Measurements from ENCODE around the gene KRTAP12-3.
"Not testable (repeated sequence)": the region's sequence is repeated elsewhere in the genome, so short reads cannot be mapped to it uniquely, and the experiment has no call there.

Gene KRTAP12-3

GRCh38 chr21:44657635-44658540, at the start of gene KRTAP12-3:
Gene KRTAP12-3, plus strand, starts transcription at chr21:44657932. Its CDS starts 48 bp downstream, at chr21:44657980.
- DNase-seq = no peak

GRCh38 chr21:44609193-44609592, 48.5 kb upstream of the KRTAP12-3 start:
- DNase-seq = no peak

- not testable (repeated sequence) for DNase-seq
These were observed 47.4 kb upstream of the KRTAP12-3 start for GRCh38 chr21:44610157-44610843.

GRCh38 chr21:44611551-44611950, 46.2 kb upstream of the KRTAP12-3 start:
- DNase-seq = no peak

GRCh38 chr21:44612029-44612486, 45.7 kb upstream of the KRTAP12-3 start, which contains the start of gene KRTAP10-8:
Gene KRTAP10-8, plus strand, starts transcription at chr21:44612079. Its CDS starts 22 bp downstream, at chr21:44612101.
- DNase-seq = no peak

- DNase-seq = no peak
These were observed 45.0 kb upstream of the KRTAP12-3 start for GRCh38 chr21:44612669-44613229.

GRCh38 chr21:44613386-44614155, 44.2 kb upstream of the KRTAP12-3 start:
- no peak for DNase-seq

GRCh38 chr21:44614161-44614631, 43.5 kb upstream of the KRTAP12-3 start:
- no peak for DNase-seq

GRCh38 chr21:44614961-44615391, 42.8 kb upstream of the KRTAP12-3 start:
- DNase-seq = no peak

GRCh38 chr21:44615466-44615865, 42.3 kb upstream of the KRTAP12-3 start:
- no peak for DNase-seq

GRCh38 chr21:44615911-44616590, 41.7 kb upstream of the KRTAP12-3 start:
- DNase-seq = no peak

GRCh38 chr21:44616591-44616926, 41.2 kb upstream of the KRTAP12-3 start:
- DNase-seq = no peak

GRCh38 chr21:44617071-44617501, 40.6 kb upstream of the KRTAP12-3 start:
- no peak for DNase-seq

- DNase-seq = no peak
These were observed 39.2 kb upstream of the KRTAP12-3 start for GRCh38 chr21:44618504-44618903.

GRCh38 chr21:44618909-44619308, 38.8 kb upstream of the KRTAP12-3 start:
- no peak for DNase-seq

- no peak for DNase-seq
These were observed 37.8 kb upstream of the KRTAP12-3 start for GRCh38 chr21:44619886-44620285.

GRCh38 chr21:44623575-44623974, 34.2 kb upstream of the KRTAP12-3 start:
- no peak for DNase-seq

GRCh38 chr21:44625756-44626155, 32.0 kb upstream of the KRTAP12-3 start:
- DNase-seq = no peak

GRCh38 chr21:44626262-44626661, 31.5 kb upstream of the KRTAP12-3 start:
- DNase-seq = no peak

- no peak for DNase-seq
These were observed 31.0 kb upstream of the KRTAP12-3 start, which contains the start of gene KRTAP10-9 for GRCh38 chr21:44626673-44627143. Gene KRTAP10-9, plus strand, starts transcription at chr21:44627093. Its CDS starts 79 bp downstream, at chr21:44627172.

- not testable (repeated sequence) for DNase-seq
These were observed 30.4 kb upstream of the KRTAP12-3 start for GRCh38 chr21:44627181-44627822.

Data from NCI-H2029 treated with DMSO at 0.1 percent for 48 hours (cell line).